Activated CD8-positive, alpha-beta T cell treated with anti-CD3 and anti-CD28 coated beads for 36 hours (primary cell): ENCODE data around the gene SERF1A. TPM values are rescaled to one million over a fixed set of nuclear protein-coding genes. Genes with fewer than 3 reads are reported as not detected.
"Not testable (repeated sequence)": the region's sequence is repeated elsewhere in the genome, so short reads cannot be mapped to it uniquely, and the experiment has no call there.

Experiments used
- ATAC-seq: fragments of 200-7000 bp; cut with Tn5 transposase; one replicate; pipeline ENCODE4 v1.10.0; 2021; ENCODE audit warnings: mild to moderate bottlenecking, moderate library complexity
- CTCF ChIA-PET: fragments of 350-600 bp; sonication (Branson Sonifier 250); formaldehyde crosslinking; loops from one replicate; lab custom pipeline; 2021; ENCODE audit warnings: antibody characterized with exemption; lab: Charles Lee
- POLR2A ChIA-PET: fragments of 350-600 bp; sonication (Branson Sonifier 250); formaldehyde crosslinking; loops from one replicate; lab custom pipeline; 2021; ENCODE audit warnings: antibody characterized with exemption; lab: Charles Lee
- DNase-seq: peaks from one replicate; pipeline ENCODE4 v3.0.0-alpha.2; 2020
- H3K27ac Mint-ChIP-seq: one replicate; pipeline ENCODE4 v1.8.0; 2021; ENCODE audit warnings: mild to moderate bottlenecking, mixed read lengths
- H3K27me3 Mint-ChIP-seq: one replicate; pipeline ENCODE4 v1.8.0; 2021; ENCODE audit warnings: mixed read lengths
- H3K36me3 Mint-ChIP-seq: one replicate; pipeline ENCODE4 v1.8.0; 2021; ENCODE audit warnings: low read depth, mixed read lengths
- H3K4me1 Mint-ChIP-seq: one replicate; pipeline ENCODE4 v1.8.0; 2021; ENCODE audit warnings: low read depth, mixed read lengths
- H3K4me3 Mint-ChIP-seq: one replicate; pipeline ENCODE4 v1.8.0; 2021; ENCODE audit warnings: mild to moderate bottlenecking, moderate library complexity, mixed read lengths
- H3K9me3 Mint-ChIP-seq: one replicate; pipeline ENCODE4 v1.8.0; 2021; ENCODE audit warnings: mixed read lengths
- intact Hi-C: fragments of 100-400 bp; cut with micrococcal nuclease; formaldehyde crosslinking; loops from one replicate; pipeline ENCODE4 v1.10.0; 2022
- total RNA-seq, 2 experiments: library from RNA; stranded (reverse); gene quantifications; one replicate each; pipeline ENCODE4 v1.2.3, GENCODE V29; 2021

The SERF1A gene
- total RNA-seq = 1 to 10 TPM; 5.0 to 6.8 TPM

GRCh38 chr5:70900533-70901271, at the start of gene SERF1A:
TSS of gene SERF1A (plus strand) at chr5:70900669. CDS start at chr5:70900870, 201 bp downstream.
- CTCF ChIA-PET = not testable (repeated sequence)

GRCh38 chr5:70866778-70867177, 33.7 kb upstream of the SERF1A start:
- H3K36me3 Mint-ChIP-seq, intact Hi-C loops, H3K9me3 Mint-ChIP-seq, H3K4me3 Mint-ChIP-seq, H3K4me1 Mint-ChIP-seq, CTCF ChIA-PET, H3K27me3 Mint-ChIP-seq, H3K27ac Mint-ChIP-seq, DNase-seq, ATAC-seq, POLR2A ChIA-PET: not testable (repeated sequence)

More at GRCh38 chr5:70900533-70901271, at the start of gene SERF1A:
- ATAC-seq = peak; percentile 91
- H3K27me3 Mint-ChIP-seq, H3K9me3 Mint-ChIP-seq, DNase-seq, intact Hi-C loops, H3K4me1 Mint-ChIP-seq, POLR2A ChIA-PET, H3K36me3 Mint-ChIP-seq, H3K4me3 Mint-ChIP-seq, H3K27ac Mint-ChIP-seq: not testable (repeated sequence)

DNA sequence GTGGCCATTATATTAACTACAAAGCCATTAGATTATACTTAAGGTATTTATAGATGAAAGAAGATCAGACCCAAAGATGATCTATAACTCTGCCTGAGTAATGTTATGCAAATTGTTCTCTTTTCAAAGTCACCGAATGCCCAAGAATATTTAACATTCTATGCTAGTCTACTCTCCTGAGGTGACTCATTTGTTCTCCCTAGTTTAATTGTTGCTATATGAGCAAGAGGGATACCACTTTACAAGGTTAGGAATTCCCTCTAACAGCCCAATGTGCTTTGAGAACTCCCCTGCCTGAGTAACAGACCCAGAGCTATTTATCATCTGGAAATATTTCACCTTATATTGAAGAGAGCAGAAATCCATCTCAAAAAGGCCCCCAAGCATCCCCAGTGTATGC, 29.8 kb upstream of the SERF1A start:
- H3K36me3 Mint-ChIP-seq, CTCF ChIA-PET, H3K4me3 Mint-ChIP-seq, H3K4me1 Mint-ChIP-seq, ATAC-seq, DNase-seq, H3K27me3 Mint-ChIP-seq, H3K9me3 Mint-ChIP-seq, H3K27ac Mint-ChIP-seq, intact Hi-C loops, POLR2A ChIA-PET: not testable (repeated sequence)

DNA sequence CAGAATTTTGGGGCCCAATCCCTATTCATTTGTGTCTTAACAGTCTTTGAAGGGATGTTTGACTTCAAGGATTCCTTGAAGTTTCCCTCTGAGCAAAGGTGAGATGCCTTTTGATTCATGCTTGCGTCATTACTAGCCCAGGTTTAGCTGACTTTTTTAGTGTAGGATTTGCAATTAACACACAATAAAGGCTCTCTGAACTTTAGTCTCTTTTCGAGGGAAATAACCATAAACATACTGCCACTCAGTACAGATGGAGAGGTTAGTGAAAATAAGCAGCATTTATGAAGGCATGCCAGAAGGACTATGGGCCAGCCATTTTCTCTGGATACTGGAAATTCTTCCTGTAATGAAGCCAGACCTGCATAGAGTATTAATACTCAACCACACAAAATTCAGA, 4.4 kb upstream of the SERF1A start:
- H3K4me3 Mint-ChIP-seq, CTCF ChIA-PET, H3K36me3 Mint-ChIP-seq, H3K9me3 Mint-ChIP-seq, H3K27ac Mint-ChIP-seq, intact Hi-C loops, H3K4me1 Mint-ChIP-seq, DNase-seq, ATAC-seq, POLR2A ChIA-PET, H3K27me3 Mint-ChIP-seq: not testable (repeated sequence)

- ATAC-seq = peak; percentile 34
- H3K4me1 Mint-ChIP-seq, H3K4me3 Mint-ChIP-seq, H3K27ac Mint-ChIP-seq, H3K36me3 Mint-ChIP-seq, POLR2A ChIA-PET, intact Hi-C loops, DNase-seq, H3K27me3 Mint-ChIP-seq, CTCF ChIA-PET, H3K9me3 Mint-ChIP-seq: not testable (repeated sequence)
These were observed 753 bp downstream of the SERF1A start for GRCh38 chr5:70901272-70901571.

GRCh38 chr5:70906624-70907023, 6.2 kb downstream of the SERF1A start:
- H3K36me3 Mint-ChIP-seq, H3K27ac Mint-ChIP-seq, H3K4me1 Mint-ChIP-seq, POLR2A ChIA-PET, H3K9me3 Mint-ChIP-seq, H3K4me3 Mint-ChIP-seq, CTCF ChIA-PET, intact Hi-C loops, H3K27me3 Mint-ChIP-seq, ATAC-seq, DNase-seq: not testable (repeated sequence)

DNA sequence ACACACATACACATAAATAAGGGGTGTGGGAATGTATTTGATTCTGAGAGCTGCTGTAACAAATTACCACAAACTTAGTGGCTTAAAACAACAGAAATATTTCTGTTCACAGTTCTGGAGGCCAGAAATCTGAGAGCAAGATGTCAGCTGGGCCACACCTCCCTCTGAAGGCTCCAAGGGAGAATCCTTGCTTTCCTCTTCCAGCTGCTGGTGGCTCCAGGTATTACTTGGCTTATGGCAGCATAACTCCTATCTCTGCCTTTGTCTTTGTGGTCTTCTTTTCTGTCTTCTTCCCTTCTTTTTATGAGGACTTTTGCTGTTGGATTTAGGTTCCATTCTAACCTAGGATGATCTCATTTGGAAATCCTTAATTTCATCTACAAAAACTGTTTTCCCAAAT, 16.4 kb downstream of the SERF1A start:
- CTCF ChIA-PET, H3K27me3 Mint-ChIP-seq, ATAC-seq, H3K4me1 Mint-ChIP-seq, H3K27ac Mint-ChIP-seq, DNase-seq, H3K9me3 Mint-ChIP-seq, H3K4me3 Mint-ChIP-seq, POLR2A ChIA-PET, intact Hi-C loops, H3K36me3 Mint-ChIP-seq: not testable (repeated sequence)

DNA sequence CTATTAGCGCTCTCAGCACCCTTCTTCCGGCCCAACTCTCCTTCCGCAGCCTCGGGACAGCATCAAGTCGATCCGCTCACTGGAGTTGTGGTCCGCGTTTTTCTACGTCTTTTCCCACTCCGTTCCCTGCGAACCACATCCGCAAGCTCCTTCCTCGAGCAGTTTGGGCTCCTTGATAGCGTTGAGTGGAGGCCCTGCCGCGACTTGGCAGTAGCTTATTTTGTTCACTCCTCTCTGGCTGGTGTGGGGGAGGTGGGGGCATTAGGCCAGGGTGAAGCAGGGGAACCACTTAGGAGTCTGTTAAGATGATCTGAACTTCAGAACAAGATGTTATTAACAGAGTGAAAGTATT, 24.7 kb downstream of the SERF1A start:
- DNase-seq, H3K27me3 Mint-ChIP-seq, H3K27ac Mint-ChIP-seq, H3K4me1 Mint-ChIP-seq, POLR2A ChIA-PET, CTCF ChIA-PET, H3K9me3 Mint-ChIP-seq, intact Hi-C loops, H3K36me3 Mint-ChIP-seq, H3K4me3 Mint-ChIP-seq: not testable (repeated sequence)
- peak; percentile 52 for ATAC-seq

DNA sequence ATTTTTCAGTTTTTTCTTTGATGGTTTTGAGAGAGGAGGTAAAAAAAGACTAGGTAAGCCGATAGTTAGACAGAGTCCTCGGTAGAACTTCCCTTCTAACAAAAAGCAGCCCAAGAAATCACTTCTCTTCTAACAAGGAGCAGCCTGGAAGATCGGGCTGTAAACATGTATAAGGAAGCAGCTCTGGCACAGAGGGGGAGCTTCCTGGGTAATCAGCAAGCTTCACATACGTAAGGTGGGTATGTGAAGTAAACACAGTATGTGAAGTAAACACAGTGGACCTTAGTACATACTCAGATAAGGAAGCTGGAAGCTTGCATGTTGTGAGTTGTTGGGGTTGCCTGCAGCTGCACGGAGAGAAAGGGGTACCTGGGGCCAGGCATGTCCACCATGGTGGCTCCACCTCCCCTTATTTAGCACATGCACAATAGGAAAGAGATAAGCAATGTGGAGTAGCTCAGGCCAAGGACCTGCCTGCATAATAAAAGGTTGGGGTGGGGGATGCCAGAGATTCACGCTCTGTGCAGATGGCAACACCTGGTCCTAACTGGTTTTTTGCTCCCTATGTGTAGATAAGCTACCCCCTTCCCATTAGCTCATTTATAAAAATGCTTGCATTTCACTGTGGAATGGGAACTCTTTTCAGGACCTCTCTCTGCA, 31.4 kb downstream of the SERF1A start:
- H3K27me3 Mint-ChIP-seq, DNase-seq, H3K36me3 Mint-ChIP-seq, CTCF ChIA-PET, H3K4me3 Mint-ChIP-seq, H3K4me1 Mint-ChIP-seq, POLR2A ChIA-PET, intact Hi-C loops, H3K27ac Mint-ChIP-seq, ATAC-seq, H3K9me3 Mint-ChIP-seq: not testable (repeated sequence)

- ATAC-seq, intact Hi-C loops, H3K4me1 Mint-ChIP-seq, H3K27ac Mint-ChIP-seq, POLR2A ChIA-PET, DNase-seq, H3K27me3 Mint-ChIP-seq, H3K9me3 Mint-ChIP-seq, H3K4me3 Mint-ChIP-seq, H3K36me3 Mint-ChIP-seq, CTCF ChIA-PET: not testable (repeated sequence)
These were observed 32.1 kb downstream of the SERF1A start for GRCh38 chr5:70932560-70932959.

DNA sequence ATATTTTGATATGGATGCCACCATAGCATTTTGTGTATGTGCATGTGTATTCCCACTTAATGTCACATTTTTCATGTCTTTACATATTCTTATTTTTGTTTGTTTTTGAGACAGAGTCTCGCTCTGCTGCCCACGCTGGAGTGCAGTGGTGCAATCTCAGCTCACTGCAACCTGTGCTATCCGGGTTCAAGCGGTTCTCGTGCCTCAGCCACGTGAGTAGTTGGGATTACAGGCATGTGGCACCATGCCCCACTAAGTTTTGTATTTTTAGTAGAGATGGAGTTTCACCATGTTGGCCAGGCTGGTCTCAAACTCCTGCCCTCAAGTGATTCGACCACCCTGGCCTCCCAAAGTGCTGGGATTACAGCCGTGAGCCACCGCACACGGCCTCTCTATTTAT, 52.6 kb downstream of the SERF1A start:
- POLR2A ChIA-PET, ATAC-seq, H3K27ac Mint-ChIP-seq, intact Hi-C loops, H3K4me1 Mint-ChIP-seq, H3K9me3 Mint-ChIP-seq, H3K36me3 Mint-ChIP-seq, CTCF ChIA-PET, H3K27me3 Mint-ChIP-seq, H3K4me3 Mint-ChIP-seq, DNase-seq: not testable (repeated sequence)
